Stimulated activated CD4-positive, alpha-beta T cell treated with anti-CD3 and anti-CD28 coated beads, Interleukin-4, amount 100 ng/mL, for 1 hour (primary cell): ENCODE results near the gene ACSS3.
"Not testable (repeated sequence)": the region's sequence is repeated elsewhere in the genome, so short reads cannot be mapped to it uniquely, and the experiment has no call there.

Experiments
- DNase-seq: peaks from one replicate; pipeline ENCODE4 v3.0.0-alpha.2; 2020

Gene ACSS3, protein sequence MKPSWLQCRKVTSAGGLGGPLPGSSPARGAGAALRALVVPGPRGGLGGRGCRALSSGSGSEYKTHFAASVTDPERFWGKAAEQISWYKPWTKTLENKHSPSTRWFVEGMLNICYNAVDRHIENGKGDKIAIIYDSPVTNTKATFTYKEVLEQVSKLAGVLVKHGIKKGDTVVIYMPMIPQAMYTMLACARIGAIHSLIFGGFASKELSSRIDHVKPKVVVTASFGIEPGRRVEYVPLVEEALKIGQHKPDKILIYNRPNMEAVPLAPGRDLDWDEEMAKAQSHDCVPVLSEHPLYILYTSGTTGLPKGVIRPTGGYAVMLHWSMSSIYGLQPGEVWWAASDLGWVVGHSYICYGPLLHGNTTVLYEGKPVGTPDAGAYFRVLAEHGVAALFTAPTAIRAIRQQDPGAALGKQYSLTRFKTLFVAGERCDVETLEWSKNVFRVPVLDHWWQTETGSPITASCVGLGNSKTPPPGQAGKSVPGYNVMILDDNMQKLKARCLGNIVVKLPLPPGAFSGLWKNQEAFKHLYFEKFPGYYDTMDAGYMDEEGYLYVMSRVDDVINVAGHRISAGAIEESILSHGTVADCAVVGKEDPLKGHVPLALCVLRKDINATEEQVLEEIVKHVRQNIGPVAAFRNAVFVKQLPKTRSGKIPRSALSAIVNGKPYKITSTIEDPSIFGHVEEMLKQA

DNA sequence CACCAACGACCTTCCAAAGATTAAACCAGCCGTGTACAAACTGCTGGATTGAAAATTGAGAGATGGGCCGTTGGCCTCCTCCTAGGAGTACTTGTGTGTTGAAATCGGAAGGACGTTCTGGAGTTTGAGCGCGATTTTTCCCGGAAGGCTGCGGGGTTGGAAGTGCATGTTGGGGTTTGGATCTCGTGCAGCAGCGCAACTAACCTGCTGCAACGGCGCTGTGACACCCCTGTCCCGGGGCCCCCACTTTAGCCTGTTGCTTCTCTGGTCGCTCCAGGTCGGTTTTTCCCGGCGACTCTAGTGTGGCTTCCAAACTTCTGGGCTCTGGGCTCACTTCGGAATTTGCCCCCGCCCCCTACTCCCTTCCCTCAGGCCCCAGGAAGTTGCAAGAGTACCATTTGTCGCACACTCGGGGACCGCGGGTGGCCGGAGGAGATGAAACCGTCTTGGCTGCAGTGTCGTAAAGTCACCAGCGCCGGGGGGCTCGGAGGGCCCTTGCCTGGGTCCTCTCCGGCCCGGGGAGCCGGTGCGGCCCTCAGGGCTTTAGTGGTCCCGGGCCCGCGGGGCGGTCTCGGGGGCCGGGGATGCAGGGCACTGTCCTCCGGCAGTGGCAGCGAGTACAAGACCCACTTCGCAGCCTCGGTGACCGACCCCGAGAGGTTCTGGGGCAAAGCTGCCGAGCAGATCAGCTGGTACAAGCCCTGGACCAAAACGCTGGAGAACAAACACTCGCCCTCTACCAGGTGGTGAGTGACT, at the start of gene ACSS3:
Gene ACSS3 (plus strand): TSS at position 394 of the 756 bp plus-strand sequence. CDS start 42 bp downstream, at position 436.
- DNase-seq, result no peak

- DNase-seq, result no peak
These were observed 43.0 kb upstream of the ACSS3 start for GRCh38 chr12:81034926-81035325.

- DNase-seq, result no peak
These were observed 38.6 kb upstream of the ACSS3 start for GRCh38 chr12:81039231-81039630.

DNA sequence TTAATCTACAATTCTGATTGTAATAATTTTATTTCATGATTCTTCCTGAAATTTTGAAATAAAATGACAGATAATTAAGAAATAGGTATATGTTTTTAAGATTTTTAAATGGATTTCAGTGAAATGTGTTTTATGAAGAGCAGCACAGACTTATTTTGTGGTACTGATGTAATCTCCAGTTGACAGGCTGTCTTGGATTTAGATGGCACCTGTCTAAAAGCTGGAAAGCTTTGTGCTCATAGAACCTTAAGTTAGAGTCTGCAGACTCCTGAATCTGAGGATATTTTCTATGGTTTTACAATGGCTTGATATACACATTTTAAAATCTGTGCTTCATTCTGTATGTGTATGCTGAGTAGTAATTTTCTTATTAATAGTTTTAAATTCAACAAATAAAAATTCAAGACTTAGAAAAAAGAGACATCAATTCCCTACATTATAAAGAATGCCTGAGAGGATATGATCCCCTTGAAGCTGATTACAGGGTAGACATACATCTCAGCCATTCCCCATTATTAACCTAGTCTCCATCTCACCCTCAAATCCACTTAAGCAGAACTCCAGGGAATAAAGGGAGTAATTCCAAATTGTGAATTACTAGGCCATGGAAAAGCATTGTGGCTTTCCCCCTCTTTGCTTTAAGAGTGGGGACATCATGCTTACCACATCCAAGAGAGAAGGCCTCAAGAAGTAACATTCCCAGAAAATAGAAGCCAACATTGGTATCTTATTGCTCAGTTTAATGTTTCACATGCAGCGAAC, 33.7 kb upstream of the ACSS3 start:
- DNase-seq, result no peak

- not testable (repeated sequence) for DNase-seq
These were observed 12.9 kb upstream of the ACSS3 start for GRCh38 chr12:81064971-81065370.

DNA sequence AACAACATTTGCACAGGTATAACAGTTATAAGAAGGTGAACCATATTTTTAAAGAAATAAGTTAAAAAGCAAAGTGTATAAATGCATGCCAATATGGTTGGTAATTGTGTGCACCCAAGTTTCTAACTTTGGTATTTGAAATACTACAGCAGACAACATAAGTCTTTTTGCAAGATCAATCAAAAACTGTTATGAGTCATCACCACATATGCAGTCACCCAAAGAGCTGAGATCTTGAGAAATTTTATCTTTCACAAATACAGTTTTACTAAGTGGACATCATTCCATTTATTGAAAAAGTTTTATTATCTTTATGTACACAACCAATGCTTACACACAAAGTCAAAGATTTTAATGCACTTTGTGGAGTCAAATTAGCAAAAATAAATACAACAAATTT, 7.0 kb upstream of the ACSS3 start:
- no peak for DNase-seq

DNA sequence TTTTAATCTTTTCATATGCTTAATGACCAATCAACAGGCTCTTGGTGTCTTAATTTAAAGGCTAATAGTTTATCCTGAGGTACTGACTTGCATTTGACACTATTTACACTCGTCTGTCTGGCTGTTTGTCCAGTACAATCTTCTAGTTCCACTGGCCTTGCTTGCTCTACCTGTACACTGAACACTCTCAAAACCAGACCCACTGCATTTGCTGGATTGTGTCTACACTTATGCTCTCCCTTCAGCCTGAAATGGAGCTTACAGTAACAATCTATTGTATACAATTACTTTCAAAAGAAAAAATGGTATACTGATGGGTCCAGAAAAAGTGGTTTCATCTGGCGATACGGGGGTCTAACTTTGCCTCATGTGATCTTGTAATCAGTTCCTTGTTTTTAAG, 2.3 kb upstream of the ACSS3 start:
- DNase-seq, result no peak

DNA sequence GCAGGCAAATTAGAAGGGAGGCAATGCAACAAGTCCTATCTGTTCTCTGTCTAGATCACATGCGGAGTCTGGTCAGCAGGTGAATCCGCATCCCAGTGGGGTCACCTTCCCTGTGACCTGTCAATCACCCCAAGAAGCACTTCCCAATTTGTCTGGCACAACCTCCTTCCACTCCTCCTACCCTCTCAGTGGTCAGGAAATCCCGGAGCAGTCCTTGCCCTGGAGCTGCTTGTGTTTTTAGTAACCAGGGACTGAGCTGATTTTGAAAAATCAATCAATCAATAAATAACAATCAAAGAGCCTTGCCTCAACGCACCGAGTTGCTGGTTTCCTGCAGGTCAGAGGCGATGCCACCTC, 572 bp upstream of the ACSS3 start:
- DNase-seq, result no peak

- DNase-seq, result no peak
These were observed 754 bp downstream of the ACSS3 start for GRCh38 chr12:81078469-81079196.

DNA sequence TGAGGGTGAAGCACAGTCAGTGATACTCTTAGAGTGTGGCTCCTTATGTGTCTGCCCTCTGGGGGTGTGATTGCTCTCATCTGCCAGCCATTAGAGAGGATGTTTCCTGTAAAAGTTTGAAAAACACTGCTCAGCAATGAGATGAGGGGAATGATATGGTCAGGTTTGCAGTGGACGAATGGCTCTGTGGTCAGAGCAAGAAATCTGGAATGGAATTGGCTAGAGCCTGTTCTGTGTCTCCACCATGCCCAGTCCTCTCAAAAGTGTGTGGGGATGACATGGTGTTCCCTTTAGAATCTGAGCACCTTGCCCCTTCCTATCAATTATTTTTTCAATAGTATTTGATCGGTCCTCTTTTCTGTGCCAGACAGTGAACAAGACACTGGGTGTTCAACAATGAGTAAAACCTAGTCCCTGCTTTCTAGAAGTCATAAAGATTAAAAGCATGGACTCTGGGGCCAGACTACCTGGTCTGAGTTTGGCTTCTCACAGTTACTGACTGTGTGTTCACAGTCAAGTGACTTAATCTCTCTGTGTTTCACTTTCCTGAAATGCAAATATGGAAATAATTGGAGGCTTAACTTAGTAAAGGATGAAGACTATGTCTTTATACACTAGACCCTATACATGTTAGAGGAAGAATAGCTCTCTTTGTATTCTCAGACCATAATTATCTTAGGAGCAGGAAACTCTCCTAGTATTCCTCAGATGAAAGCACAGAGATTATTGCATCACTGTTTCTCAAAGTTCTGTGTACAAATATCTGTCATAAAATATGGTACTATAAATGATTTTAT, 1.6 kb downstream of the ACSS3 start:
- no peak for DNase-seq

GRCh38 chr12:81080431-81080983, 2.6 kb downstream of the ACSS3 start:
- DNase-seq, result no peak

- DNase-seq, result no peak
These were observed 3.8 kb downstream of the ACSS3 start for GRCh38 chr12:81081726-81082125.

DNA sequence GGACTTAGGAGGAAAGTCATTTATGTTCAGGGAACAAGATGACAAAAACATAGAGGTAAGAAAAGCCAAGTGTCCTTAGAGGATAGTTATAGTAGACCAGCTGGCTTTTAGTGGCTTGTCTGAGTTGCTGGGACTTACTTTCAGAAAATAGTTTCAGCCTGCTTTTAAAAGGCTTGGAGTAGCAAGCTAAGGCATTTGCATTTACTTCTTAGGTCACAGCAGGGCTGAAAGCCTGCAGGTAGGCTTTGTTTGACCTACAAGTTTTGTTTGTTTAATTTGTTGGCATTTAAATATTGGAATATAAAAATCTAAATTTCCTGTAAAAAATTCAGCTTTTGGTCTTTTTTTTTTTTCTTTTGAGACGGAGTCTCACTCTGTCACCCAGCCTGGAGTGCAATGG, 5.1 kb downstream of the ACSS3 start:
- no peak for DNase-seq

GRCh38 chr12:81083906-81084513, 6.1 kb downstream of the ACSS3 start:
- no peak for DNase-seq

- DNase-seq, result no peak
These were observed 7.0 kb downstream of the ACSS3 start for GRCh38 chr12:81084811-81085350.

GRCh38 chr12:81085832-81086231, 8.0 kb downstream of the ACSS3 start:
- no peak for DNase-seq

DNA sequence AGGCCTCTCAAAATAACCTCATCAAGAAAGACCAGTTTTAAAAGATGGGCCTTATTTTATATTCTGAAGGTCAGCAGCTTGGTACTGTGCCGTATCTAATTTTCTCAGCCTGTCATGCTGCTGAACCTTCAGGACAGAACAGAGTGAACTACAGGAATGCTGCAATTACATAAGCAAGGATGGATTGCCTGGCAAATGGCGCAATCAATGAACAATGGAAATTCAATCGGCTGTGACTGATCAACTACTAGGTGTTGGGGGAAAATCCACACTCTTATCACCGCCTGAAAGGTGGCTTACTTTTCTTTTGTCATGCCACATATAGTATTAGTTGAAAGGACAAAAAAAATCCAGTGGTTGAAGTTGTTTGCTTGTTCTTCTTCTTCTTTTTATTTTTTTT, 8.5 kb downstream of the ACSS3 start:
- DNase-seq, result no peak

DNA sequence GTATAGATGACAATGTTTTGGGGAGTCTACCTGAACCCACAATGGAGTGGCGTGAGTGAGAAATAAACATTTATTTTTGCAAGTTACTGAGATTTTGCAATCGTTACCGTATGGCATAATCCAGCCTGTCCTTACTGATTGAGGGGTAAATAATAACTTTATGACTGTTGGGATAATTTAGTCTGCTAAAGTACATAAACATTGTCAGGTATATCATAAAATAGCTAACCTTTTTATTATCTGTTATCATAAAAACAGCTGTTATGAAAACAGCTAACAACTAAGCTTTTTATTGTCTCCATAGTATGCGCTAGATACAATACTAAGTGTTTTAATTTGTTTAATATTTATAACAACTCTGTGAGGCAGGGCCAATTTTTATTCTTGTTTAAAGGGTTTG, 10.3 kb downstream of the ACSS3 start:
- DNase-seq, result no peak

GRCh38 chr12:81089412-81089811, 11.5 kb downstream of the ACSS3 start:
- no peak for DNase-seq

DNA sequence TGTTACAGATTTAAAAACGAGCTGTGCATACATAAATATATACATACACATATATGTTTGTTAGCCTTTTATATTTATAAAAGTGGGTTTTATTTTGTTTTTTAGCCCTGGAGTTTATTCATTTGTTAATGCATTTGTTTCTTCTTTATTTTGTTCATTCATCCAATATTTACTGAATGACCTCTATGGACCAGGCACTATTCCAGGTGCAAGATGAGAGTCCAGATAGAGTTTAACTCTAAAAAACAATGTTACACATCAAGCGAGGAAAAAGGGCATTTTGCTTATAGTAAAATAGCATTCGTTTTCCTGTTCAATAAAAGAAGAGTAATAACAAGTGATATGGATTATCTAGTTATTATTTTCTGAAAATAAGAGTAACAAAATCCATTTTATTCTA, 14.2 kb downstream of the ACSS3 start:
- no peak for DNase-seq
